Activated CD4-positive, alpha-beta T cell treated with anti-CD3 and anti-CD28 coated beads for 48 hours (primary cell): ENCODE measurements around the gene PTAFR.
A peak's percentile ranks its signal among the peaks of the same experiment; 100 is the strongest.

ENCODE experiments used
- DNase-seq: peaks from one replicate; pipeline ENCODE4 v3.0.0-alpha.2; 2020

Gene PTAFR

DNA sequence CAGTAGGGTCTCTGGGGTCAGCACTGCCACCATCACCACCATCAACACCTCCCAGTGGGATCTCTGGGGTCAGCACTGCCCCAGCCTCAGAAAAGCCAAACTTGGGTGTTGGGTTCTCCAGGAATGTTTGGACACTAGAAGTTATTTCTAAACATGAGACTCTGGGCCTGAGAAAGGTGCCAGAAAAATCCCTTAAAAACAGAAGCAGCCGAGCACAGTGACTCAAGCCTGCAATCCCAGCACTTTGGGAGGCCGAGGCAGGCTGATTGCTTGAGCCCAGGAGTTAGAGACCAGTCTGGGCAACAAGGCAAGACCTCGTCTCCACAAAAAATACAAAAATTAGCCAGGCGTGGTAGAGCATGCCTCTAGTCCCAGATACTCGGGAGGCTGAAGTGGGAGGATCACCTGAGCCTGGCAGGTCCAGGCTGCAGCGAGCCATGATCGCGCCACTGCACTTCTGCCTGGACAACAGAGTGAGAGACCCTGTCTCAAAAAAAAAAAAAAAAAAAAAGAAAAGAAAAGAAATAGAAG lies 470 bp downstream of the PTAFR start:
- no peak for DNase-seq

DNA sequence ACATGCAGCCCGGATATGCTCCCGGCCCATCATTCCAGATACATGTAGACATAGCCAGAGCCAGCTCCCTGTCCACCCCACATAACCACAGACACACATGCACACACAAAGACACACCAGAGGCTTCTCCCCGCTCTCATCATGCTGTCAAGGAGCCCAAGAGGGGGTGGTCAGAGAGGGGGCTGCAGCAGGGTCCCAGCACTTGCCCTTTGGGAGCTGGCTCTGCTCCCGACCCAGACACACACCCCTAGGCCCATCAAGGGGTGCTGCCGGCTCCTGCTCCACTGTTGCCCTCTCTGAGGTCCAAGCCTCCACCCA lies 2.6 kb downstream of the PTAFR start:
- DNase-seq = no peak

DNA sequence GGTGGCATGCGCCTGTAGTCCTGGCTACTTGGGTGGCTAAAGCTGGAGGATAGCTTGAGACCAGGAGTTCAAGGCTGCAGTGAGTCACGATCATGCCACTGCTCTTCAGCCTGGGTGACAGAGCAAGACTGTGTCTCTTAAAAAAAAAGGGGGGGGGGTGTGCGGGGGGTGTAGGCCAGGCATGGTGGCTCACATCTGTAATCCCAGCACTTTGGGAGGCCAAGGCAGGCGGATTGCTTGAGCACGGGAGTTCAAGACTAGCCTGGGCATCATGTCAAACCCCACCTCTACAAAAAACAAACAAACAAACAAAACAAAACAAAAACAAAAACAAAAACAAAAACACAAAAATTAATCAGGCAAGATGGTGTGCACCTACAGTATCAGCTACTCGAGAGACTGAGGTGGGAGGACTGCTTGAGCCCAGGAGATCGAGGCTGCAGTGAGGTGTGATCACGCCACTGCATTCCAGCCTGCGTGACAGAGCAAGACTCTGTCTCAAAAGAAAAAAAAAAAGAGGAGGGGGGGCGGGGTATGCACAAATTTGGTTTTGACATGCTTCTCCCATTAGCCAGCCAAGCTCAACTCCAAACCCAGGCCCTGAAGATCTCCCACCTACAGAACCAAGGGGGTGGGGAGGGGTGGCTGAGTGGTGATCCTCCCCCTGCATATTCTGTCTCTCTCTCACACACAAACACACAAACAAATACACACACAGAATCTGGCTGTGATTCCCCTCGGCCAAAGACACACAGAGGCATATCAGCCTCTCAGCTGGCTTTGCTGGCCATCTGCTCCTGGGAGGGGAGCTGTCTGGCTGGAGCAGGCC lies 3.1 kb downstream of the PTAFR start:
- DNase-seq = no peak

DNA sequence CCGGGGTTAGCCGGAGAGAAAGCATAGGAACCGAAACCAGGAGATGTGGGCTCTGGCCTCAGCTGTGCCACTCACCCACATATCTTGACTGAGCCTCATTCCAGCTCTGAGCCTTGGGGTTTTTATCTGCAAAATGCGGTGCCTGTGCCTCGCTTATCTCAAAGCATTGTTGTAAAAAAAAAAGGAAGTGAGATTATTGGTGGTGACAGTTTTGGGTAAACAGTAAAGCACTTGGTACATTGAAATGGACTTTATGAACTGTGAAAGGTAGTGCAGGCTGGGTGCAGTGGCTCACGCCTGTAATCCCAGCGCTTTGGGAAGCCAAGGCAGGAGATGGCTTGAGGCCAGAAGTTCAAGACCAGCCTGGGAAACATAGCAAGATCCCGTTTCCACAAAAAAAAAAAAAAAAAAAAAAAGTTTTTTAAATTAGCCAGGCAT lies 3.8 kb downstream of the PTAFR start:
- DNase-seq = peak; percentile 52

DNA sequence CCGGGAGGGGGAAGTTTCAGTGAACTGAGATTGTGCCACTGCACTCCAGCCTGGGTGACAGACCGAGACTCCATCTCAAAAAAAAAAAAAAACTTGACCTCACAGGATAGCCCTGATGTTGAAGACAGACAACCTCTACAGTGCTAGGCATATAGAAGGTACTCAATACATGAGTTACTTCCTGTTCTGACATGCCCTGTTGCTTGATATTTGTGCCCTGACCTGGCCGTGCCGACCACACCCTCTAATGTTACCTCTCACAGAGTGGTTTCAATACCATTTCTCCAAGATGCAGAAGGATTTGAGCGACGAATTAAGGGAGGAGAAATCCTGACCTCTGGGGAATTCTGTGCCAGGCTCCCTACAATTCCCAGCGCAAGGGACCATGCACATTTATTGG lies 5.2 kb downstream of the PTAFR start:
- no peak for DNase-seq

DNA sequence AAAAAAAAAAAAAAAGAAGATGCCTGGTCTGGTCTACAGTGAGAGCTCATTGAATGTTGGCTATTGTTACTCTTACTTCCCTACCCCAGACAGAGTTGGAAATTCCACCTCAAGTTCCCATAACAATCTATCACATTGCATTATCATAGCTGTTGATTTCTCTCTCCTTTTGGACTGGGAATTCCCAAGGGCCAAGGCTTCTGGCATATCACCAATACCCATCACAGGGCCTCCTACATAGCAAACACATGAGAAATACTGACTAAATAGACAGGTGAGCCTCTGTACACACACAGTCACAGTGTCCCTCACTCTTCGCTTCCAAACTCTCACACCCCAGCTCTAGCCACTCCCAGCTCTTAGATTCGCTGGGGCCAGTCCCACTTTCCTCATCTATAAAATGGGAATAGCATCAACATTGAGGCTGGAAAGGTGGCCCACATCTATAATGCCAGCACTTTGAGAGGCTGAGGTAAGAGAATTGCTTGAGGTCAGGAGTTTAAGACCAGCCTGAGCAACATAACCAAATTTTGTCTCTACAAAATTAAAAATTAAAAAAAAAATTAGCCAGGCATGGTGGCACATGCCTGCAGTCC lies 6.4 kb downstream of the PTAFR start:
- no peak for DNase-seq

DNA sequence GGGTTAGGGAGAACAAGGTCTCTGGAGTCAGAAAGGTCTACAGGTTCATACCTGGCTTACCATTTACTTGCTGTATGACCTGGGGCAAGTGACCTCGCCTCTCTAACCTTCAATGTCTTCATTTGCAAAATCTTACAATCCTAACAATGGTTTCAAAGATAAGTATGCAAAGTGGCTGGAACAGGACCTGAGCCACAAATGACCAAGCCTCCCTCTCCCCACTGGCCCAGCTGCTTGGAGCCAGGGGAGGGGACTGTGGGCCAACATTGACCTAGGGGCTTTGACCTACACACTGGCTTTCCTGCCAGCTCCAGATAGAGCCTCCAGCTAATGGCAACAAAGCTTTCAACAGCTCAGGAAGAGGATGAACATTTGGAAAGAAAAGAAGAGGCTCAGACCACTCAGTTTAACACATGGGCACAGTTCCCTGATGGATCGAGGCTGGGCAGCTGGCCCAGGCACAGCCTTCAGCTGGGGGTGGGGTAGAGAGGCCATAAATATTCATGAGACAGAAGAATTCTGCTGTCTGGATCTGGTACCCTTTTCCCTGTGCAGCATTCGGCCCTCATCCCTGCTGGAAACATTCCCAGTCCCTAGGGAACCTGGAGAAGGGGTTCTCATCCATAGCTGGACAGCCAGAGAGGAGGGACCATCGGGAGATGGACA lies 12.9 kb downstream of the PTAFR start:
- no peak for DNase-seq

DNA sequence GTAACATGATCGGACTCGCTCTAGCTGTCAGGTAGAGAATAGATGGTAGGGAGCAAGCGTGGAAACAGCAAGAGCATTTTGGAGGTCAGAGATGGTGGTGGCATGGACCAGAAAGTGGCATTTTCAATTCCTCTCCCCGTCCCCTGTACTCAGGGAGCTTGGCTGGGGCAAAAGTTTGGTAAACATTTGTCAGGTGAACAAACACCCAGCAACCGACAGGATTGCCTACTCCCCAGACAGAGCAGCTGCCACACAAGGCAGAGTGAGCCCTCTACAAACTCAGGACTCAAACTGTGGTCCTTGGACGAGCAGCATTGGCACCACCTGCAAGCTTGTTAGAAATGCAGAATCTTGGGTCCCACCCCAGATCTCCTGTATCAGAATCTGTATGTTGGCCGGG lies 14.3 kb downstream of the PTAFR start:
- no peak for DNase-seq

DNA sequence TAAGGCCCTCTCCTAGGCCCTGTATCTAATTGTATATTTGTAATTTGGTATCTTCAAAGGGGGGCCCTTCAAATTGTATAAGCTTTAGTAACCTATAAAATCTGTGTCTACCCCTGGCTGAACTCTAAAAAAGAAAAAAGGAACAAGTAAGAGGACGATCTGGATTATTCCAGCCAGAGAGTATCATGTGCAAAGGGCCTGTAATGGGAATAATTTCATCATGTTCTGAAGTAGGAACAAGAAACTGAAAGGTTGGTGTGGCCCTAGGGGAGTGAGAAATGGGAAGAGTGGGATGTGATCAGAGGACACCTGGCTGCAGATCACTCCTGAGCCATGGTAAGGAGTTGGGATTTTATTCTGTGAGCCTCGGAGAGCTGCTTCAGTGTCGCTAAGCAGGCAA lies 14.7 kb downstream of the PTAFR start:
- no peak for DNase-seq

DNA sequence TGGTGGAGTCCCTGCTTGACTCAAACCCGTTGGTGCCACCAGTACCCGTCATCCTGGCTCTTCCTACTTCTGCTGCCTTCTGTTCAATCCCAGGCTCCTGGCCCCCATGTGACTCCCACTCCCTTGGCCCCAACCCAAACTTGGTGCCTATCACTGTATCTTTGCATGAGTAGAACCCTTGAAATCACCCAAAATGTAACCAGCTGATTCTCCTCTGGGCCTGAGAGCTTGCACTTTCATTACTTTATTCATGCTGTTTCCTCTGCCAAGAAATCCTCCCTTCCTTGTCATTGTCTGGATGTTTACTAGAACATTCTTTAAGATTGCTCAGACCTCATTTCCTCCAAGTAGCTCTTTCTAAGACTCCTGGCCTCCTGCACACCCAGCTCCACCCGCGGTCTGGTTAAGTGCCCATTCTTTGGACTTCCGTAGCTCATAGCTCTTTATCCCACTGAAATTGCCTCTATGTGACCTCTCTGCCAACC lies 15.7 kb downstream of the PTAFR start:
- DNase-seq = no peak

DNA sequence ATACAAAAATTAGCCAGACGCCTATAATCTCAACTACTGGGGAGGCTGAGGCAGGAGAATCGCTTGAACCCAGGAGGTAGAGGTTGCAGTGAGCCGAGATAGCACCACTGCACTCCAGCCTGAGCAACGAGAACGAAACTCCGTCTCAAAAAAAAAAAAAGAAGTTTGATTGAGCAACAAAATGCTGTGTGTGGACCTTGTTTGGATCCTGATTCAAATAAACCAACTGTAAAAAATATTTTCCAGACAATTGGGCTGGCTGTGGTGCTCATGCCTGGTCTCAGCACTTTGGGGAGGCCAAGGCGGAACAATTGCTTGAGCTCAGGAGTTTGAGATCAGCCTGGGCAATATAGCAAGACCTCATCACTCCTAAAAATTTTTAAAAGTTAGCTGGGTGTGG lies 16.8 kb downstream of the PTAFR start:
- DNase-seq = no peak

DNA sequence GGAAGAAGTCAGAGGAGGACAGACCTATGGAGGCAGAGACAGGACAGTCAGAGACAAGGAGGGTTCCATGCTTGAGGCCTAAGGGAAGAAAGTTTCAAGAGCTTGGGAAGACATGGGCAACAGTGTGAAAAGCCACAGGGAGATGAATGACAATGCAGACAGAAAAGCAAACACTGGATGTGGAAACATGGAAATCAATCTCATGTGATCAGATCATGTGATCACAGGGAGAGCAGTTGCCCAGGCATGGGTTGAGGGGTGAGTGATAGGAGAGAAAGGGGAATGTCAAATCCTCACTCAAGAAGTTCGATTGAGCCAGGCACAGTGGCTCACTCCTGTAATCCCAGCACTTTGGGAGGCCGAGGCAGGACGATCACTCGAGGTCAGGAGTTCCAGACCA lies 17.2 kb downstream of the PTAFR start:
- no peak for DNase-seq

DNA sequence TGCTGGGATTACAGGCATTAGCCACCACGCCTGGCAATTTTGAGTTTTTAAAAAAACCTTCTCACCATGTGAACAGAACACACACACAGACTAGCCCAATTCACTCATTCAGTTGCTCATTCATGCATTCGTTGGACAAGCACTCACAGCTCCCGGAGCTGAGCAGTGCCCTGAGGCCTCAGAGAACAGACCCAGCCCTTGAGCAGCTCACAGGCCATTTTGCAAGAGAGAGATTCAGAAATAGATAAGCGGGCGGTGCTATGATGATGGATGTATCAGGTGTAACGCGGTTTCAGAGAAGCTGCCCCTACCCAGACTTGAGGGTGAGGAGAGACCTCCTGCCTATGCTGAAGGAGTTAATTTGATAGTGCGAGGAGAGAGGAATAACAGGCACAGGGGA lies 18.6 kb downstream of the PTAFR start:
- no peak for DNase-seq

DNA sequence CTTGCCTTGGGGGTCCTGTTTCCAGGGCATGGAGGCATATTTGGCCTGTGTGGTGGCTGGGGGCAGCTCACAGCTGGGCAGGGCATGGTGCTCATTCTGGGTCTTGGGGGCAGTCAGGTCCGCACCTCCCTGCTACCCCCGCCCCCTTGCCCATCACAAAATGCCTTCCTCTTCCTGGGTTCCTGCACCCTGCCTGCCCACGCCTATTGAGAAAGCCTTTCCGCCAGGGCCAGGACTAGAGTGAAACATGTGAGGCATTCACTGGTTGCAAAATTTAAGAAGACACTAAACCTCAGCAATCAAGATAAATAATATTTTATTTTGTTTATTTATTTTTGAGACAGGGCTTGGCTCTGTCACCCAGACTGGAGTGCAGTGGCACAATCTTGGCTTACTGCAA lies 19.7 kb downstream of the PTAFR start:
- no peak for DNase-seq

DNA sequence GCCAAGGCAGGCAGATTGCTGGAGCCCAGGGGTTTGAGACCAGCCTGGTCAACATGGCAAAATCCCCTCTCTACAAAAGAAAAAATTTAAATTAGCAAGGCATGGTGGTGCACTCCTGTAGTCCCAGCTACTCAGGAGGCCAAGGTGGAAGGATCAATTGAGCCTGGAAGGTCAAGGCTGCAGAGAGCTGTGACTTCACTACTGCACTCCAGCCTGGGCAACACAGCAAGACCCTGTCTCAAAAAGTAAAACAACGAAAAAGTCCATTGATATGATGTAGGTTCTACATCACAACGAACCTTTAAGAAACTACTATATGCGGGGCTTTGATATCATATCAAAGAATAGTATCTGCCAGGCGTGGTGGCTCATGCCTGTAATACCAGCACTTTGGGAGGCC lies 20.9 kb downstream of the PTAFR start:
- DNase-seq = no peak

DNA sequence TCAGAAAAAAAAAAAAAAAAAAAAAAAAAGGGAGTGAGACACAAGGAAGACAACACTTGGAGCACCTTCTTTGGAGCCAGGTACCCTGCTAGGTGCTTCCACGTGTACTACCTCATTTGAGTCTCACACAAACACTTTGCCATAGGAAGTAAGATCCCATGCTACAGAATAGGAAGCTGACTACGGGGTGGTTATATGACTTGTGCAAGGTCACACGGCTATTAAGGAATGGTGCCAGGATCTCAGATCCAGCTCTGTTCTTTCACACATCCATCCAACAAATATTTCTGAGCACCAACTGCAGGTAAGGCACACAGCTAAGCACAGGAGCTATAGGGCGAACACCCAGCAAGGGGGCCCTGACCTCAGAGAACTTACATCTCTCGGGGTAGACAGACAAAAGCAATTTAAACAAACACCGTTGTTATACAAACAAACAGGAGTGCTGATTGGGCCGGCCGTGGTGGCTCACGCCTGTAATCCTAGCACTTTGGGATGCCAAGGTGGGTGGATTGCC lies 22.4 kb downstream of the PTAFR start:
- DNase-seq = no peak

DNA sequence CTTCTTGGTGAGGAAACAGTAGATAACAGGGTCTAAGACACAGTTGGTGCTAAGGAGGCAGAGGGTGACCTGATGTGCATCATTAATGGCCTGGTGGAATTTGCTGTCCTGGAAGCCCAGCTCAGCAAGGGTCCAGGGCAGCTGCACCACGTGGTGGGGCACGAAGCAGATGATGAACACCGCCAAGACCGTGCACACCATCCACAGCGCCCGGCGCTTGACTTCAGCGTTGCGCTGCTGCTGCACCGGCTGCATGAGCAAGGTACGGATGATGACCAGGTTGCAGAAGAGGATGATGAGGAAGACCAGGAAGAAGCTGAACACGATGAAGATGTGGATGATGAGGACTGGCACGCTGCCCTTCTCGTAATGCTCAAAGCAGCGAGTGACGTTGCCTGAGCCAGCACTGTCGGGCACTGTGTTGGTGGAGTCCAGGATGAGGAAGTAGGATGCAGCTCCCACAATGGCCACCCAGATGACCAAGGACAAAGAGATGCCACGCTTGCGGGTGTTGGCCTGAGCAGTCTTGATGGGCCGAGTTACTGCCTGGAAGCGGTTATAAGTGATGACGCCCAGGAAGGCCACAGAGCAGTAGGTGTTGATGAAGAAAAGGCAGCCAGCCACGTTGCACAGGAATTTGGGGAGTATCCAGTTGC lies 26.2 kb downstream of the PTAFR start:
- DNase-seq = no peak

DNA sequence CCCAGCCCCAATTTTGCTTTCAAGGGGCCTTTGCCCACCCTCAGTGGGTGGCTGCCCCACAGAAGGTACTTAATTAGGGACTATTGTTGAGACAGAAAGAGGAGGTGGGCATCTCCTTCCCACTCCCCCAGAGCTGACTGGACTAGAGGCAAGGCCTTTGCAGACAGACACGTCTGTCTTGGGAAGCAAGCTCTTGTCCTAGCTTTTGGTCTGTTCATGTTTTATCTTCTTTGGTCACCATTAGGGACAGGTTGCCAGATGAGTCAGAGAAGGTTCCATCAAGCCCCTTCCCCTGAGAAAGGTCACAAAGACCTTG lies 27.7 kb downstream of the PTAFR start:
- DNase-seq = no peak

DNA sequence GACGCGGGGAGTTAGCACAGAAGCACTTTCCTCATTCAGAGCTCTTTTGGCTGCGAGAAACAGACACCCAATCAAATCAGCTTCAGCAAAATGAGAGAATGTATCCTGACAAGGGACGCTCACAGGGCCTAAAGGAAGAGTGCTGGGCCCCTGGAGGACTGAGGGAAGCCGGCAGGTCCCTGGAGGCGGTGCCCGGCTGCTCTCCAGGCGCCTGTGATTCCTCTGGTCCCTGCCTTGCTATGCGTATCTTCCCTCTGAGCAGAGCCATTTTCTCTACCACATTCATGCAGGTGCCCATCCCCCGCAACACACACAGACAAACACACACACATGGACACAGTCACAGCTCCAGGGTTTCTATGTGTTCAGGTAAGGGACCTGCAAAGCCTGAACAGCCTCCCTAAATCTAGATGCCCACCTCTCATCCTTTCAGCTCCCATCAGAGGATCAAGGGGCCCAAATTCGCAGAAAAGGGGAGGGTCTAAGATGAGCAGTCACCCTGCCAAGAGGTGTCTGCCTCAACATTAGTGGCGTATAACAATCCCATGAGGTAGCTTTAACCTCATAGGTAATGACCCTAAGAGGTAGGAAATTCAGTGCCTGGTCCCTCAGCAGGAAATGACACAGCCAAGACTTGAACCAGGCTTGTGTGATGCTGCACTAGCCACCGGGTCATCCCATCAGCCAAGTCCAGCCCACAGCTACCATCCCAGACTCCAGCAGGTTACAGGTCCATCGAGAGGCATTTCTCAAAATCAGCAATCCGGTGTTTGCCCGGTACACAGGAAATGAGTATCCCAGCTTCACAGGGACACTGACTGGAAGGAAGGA lies 29.0 kb downstream of the PTAFR start:
- DNase-seq = no peak

DNA sequence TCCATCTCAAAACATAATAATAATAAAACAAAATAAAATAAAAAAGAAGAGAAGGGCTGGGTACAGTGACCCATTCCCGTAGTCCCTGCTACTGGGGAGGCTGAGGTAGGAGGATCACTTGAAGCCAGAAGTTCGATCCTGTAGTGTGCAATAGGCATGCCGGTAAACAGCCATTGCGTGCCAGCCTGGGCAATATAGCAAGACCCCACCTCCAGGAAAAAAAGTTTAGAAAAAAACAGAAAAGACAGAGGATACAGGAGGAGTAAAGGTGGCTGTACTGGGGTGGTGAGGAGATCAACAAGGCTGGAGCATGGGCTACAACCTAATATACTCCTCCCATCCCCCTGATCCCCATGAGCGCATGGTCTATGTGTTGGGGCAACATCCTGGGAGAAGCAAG lies 30.8 kb downstream of the PTAFR start:
- no peak for DNase-seq

DNA sequence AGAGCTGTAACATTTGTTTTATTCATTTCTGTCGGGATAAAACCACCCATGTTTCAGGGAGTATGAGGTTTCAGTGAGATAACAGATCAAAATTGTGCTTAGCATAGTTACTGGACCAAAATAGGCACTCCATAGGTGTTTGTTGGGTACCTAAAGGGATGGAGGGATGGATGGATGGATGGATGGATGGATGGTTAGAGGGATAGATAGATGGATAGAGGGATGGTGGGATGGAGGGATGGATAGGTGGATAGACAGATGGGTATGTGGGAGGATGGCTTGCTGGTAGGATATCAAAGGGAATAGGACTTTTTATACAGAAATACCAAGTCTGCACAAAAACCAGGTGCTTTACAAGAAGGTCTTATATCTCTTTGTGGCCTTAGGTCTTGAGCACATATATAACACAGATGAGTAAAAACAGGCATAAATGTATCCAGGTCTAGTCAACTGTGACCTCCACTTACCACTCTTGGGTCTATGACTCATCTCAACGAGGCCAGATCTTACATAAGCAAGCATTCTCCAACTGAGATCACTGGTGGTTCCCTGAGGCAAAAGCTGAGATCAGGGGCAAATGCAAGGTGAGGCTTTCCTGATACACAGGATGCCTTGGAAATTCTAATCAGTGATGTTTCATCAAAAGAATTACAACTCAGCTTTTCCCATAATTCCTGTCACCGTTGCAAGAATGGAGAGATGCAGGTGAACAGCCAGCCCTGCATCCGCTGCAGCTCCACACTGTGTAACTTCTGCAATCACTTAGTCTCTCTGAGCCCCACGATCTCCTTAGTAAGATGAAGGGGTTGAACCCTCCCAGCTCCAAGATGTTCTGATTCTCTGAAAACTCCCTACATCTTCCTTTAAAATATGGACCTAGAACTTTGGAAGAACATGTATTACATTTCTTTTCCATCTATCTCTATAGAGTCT lies 32.0 kb downstream of the PTAFR start:
- peak; percentile 39 for DNase-seq
